ENCODE measurements around the gene TMEM220.
A peak's percentile ranks its signal among the peaks of the same experiment; 100 is the strongest.

Gene TMEM220

DNA sequence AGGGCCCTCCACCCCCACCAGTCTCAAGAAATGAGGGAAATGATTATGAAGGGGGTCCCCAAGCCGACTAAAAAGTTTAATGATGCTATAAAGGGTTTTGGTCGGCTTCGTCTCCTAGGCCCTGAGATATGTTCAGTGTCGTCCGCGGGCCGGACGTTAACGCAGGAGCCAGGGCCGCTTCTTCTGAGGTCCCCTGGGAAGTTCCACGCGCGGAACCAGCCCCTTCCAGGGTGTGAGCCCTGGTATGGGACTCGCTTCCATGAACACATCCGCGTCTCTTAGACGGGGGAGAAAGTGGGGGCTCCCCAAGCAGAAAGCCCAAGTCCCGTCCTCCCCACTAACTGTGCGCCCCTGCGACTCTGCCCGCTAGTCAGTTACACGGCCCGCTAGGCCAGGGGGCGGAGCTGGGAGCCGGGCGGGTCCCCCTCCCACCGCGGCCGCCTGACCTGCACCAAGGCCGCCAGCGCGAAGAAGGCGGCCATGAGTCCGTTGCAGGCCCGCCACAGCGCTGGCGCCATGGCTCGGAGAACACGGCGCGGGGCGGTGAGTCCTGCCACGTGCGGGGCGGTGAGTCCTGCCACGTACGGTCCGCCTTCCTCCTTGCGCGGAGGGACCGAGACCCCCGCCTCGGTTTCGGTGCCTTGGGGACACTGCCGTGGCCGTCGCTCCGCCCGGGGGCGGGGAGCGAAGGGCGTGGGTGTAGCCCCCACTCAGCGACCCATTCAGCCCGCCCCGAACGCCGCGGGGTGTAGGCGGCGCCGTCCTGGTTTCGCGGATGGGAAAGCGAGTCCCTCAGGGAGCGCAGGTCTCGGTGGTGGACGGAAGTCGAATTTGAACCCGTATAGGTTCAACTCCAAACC, at the start of gene TMEM220:
Gene TMEM220 (minus strand): TSS at position 690 of the 860 bp plus-strand sequence. CDS start 172 bp downstream, at position 518.
- TF ChIP-seq GATA1 (IDR thresholded peaks at IDR 0.05; ENCODE audit: low read depth, low read length) (no peak), POLR2A (IDR thresholded peaks at IDR 0.05; ENCODE audit: low read length) (peak; percentile 45)
- DNase-seq, result peak; percentile 76

DNA sequence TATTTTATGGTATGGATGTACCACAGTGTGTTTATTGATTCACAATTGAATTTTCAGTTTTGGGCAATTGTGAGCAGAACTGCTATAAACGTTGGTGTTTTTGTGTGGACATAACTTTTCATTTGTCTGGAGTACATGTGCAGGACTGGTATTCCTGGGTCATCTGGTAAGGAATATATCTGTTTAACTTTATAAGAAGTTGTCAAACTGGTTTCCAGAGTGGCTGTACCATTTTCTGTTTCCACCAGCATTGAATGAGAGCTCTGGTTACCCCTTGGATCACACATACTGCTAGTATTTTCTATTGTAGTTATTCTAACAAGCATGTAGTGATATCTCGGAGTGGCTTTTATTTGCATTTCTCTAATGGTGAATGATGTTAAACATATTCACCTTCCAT, 49.8 kb upstream of the TMEM220 start:
- TF ChIP-seq GATA1 (IDR thresholded peaks at IDR 0.05; ENCODE audit: low read depth, low read length), result no peak
- TF ChIP-seq POLR2A (IDR thresholded peaks at IDR 0.05; ENCODE audit: low read length), result no peak
- no peak for DNase-seq

DNA sequence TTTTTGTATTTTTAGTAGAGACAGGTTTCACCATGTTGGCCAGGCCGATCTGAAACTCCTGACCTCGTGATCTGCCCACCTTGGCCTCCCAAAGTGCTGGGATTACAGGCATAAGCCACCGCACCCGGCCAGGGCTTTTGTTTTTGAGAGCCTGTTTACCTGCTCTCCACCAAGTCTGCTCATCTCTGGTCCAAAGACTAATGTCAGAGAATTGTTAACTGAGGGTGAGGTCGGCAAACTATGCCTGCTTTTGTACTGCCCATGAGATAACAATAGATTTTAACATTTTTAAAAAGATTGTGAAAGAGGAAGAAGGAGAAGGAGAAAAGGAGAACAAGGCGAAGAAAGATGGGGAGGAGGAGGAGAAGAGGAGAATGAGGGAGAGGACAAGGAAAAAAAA, 48.1 kb upstream of the TMEM220 start:
- TF ChIP-seq GATA1 (IDR thresholded peaks at IDR 0.05; ENCODE audit: low read depth, low read length) (no peak), POLR2A (IDR thresholded peaks at IDR 0.05; ENCODE audit: low read length) (no peak)
- no peak for DNase-seq

DNA sequence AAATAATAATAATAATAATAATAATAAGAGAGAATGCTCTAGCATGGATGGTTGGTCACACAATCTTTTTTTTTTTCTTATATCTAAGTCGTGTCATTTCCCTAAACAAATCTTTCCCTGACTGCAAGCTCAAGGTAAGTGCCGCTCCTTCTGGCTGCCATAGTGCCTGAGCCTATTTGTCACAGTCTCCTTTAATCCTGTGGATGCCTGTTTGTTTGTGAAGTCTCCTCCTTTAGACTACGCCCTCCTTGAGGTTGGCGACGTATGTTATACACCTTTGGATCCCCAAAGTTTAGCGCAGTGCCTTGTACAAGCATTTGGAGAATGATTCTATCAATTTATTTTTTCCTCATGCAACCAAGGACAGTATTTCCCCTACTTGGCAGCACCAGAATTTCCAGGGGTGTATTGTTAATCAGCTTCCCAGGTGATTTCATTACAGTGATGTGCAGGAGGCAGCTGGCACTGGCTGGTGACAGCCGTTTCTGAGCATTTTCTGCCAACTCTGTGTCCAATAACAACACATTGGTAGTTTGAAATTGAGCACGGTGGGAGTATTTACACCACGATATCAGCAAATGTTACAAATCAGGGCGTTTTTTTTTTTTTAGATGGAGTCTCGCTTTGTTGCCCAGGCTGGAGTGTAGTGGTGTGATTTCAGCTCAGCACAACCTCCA, 47.4 kb upstream of the TMEM220 start:
- TF ChIP-seq GATA1 (IDR thresholded peaks at IDR 0.05; ENCODE audit: low read depth, low read length) (no peak), POLR2A (IDR thresholded peaks at IDR 0.05; ENCODE audit: low read length) (no peak)
- no peak for DNase-seq

DNA sequence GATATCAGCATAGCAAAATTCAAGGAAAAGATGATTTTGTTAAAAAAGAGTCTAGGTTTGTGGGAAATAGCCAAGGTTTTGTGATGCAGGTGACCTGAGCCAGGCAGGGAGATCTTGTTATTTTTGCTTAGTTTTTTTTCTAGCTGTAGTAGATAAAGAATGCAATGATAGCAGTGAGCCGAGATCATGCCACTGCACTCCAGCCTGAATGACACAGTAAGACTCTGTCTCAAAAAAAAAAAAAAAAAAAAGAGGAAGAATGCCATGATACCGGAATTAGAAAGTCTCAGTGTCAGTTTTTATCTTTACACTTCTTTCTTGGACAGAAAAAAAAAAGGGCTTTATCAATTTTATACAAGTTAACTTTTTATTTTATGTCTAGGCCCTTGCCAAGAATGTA, 46.6 kb upstream of the TMEM220 start:
- TF ChIP-seq GATA1 (IDR thresholded peaks at IDR 0.05; ENCODE audit: low read depth, low read length), result no peak
- TF ChIP-seq POLR2A (IDR thresholded peaks at IDR 0.05; ENCODE audit: low read length), result no peak
- DNase-seq, result no peak

DNA sequence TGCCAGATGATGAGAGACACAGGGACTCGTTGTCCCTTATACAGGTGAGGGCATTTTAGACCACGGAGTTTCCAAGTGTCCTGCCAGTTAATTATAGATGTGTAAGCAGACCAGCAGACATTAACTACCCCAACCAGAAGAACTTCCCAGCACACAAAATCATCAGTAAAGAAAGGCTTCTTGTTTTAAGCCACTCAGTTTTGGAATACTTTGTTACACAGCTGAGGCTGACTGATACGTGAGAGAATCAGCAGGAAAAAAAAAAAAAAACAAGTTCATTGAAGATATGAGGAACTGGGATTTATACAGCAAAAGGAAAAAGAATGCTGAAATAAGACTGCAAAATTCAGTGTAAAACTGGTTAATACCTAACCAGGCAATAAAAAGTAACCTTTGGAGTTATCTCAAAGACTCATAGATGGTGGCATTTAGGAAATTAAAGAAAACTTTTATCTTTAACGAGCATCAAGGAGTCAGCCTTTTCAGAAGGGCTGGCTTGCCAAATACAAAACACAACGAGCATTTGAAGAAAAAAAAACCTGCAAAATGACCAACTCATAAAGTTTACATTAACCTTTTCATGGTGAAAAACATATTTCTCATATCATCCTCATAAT, 46.0 kb upstream of the TMEM220 start:
- TF ChIP-seq POLR2A (IDR thresholded peaks at IDR 0.05; ENCODE audit: low read length) (no peak), GATA1 (IDR thresholded peaks at IDR 0.05; ENCODE audit: low read depth, low read length) (no peak)
- DNase-seq, result no peak

DNA sequence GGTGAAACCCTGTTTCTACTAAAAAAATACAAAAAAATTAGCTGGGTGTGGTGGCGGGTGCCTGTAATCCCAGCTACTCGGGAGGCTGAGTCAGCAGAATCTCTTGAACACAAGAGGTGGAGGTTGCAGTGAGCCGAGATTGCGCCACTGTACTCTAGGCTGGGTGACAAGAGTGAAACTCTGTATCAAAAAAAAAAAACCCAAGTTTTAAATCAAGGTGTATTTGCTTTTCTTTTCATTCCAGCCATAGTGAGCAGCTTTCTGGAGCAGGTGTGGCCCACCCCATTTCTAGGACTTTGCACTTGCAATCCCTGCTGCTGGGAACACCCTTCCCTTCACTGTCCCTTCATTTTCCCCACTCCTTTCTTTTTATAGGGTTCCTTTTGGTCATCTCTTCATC, 45.2 kb upstream of the TMEM220 start:
- no peak for DNase-seq
- TF ChIP-seq GATA1 (IDR thresholded peaks at IDR 0.05; ENCODE audit: low read depth, low read length) (no peak), POLR2A (IDR thresholded peaks at IDR 0.05; ENCODE audit: low read length) (no peak)

DNA sequence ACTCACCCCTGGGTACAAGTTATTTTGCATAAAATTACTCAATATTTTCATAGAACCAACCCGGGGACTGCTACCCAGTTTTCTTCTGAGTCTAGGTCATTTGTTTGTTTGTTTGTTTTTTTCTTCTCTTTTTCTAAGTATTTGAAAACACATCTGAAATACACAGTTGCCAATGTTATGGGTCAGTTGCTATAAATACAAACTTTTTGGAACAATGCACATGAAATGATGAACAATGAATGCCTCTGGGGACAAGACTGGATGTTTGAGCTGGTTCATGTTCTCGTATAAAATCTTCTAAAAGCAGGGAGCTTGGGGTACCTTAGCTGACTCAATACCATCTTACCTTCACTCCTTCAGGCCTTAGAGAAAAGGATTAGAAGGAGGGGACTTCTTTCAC, 43.6 kb upstream of the TMEM220 start:
- TF ChIP-seq POLR2A (IDR thresholded peaks at IDR 0.05; ENCODE audit: low read length) (no peak), GATA1 (IDR thresholded peaks at IDR 0.05; ENCODE audit: low read depth, low read length) (no peak)
- DNase-seq, result no peak

DNA sequence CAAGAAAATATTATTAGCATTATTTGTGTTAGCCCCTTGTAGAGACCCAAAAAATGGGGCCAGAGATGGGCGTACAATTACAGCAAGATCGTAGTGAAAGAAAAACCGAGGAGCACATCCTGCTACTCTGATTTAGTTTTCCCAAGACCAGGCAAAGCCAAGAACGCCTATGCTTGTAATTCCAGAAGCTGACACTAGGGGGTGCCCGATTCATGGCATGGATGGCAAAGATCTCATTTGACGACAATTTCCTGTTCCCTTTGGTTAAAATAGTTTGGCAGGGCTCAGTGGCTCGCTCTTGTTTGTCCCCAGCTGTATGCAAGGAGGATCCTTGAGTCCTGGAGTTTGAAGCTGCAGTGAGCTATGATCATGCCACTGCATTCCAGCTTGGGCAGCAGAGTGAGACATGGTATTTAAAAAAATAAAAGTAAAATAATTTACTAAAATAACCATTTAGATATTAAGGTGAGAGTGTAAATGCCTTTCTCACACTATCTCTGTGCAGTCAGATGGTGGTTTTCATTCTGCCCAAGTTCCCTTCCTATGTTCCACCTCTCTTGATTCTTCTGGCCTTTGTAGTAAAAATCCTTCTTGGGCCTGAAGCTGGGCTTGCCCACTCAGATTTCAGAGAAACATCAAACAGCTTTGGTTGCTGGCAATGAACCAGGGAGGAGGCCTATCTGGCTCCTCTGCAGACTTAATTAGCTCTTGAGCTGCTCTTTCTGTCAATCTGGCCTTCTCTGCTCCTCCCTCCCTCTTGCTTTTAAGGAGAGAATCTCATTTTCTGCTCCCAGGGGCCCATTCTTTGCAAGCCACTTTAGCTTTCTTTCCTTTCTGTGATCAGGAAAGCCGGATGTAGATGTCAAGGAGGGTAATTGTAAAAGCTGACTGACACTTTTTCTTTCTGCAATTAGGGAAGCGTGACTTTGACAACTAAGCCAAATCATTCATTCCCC, 42.9 kb upstream of the TMEM220 start:
- TF ChIP-seq GATA1 (IDR thresholded peaks at IDR 0.05; ENCODE audit: low read depth, low read length) (no peak), POLR2A (IDR thresholded peaks at IDR 0.05; ENCODE audit: low read length) (no peak)
- DNase-seq, result peak; percentile 54 to 71

DNA sequence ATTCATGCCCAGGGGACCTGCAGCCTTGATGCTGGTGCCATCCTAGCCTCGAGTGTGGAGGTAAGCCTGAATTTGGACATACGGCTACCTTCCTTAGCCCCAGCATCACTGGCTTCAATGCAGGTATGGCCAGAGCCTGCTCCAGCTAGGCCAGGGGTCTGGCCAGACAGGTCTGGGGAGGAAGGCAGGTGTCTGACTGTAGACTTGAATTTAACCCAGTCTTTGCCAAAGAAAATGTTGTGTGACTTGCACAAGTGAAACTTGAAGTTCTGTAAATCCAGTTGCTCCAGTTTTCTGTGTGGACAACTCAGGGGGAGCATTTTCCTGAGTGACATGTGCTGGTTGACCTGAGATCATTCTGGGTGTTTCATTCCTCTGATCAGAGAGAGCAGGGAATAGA, 41.3 kb upstream of the TMEM220 start:
- DNase-seq, result no peak
- TF ChIP-seq POLR2A (IDR thresholded peaks at IDR 0.05; ENCODE audit: low read length), result no peak
- TF ChIP-seq GATA1 (IDR thresholded peaks at IDR 0.05; ENCODE audit: low read depth, low read length), result no peak

DNA sequence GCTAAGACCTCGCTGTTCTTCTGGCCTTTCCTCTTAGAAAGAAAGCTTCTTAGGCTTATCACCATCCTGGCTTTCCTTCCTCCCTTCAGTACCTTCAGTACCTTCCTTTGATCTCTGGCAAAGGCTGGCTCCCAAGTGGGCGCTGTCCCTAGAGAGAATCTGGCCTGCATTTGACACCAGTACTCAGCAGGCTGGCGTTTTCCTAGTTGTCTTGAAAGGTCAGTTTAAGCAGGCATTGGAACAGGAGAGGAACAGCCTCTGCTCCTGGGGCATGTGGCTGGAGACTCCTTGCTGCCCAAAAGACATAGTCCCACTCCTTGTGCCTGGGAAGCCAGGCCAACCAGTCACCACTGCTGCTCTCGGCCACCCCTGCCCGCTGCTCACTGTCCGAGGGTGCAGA, 40.0 kb upstream of the TMEM220 start:
- TF ChIP-seq POLR2A (IDR thresholded peaks at IDR 0.05; ENCODE audit: low read length) (no peak), GATA1 (IDR thresholded peaks at IDR 0.05; ENCODE audit: low read depth, low read length) (no peak)

DNA sequence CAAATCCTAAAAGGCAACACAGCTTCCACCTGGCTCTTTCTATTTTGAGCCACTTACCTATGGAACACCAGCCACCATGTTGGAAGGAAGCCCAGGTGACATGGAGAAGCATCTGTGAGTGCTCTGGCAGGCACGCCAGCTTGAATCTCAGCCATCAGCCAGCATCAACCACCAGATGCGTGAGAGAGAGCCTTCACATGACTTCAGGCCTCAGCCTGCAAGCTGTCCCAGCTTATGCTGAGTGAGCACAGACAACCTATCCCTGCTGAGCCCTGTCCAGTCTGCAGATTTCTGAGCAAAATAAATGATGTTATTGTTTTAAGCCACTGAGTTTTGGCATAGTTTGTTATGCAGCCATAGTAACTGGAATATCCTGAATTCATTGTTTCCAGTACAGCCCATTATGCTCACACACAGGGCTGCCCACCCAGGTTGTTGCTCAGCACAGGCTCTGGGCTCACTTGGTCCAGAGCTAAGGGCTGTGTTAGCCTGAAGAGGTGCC, 39.0 kb upstream of the TMEM220 start:
- no peak for DNase-seq

More for the DNA sequence above, 40.0 kb upstream of the TMEM220 start:
- DNase-seq, result no peak

DNA sequence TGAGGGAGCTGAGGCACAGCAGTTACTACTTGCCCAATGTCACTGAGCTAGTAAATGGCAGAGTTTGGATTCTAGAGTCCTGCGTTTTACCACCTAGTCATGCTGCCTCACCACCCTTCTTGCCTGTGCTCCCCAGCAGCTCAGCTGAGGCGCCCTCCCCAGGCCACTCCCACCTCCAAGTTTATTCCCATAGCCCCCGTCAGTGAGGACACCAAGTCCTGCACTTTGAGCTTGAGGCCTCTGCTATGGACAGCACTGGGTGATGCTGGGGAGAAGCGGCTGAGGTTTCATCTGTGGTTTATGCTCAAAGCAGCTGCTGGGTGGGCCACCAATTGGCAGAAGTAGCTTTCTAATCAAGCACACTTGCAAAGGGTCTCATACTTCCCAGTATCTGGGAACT, 37.4 kb upstream of the TMEM220 start:
- TF ChIP-seq POLR2A (IDR thresholded peaks at IDR 0.05; ENCODE audit: low read length) (no peak), GATA1 (IDR thresholded peaks at IDR 0.05; ENCODE audit: low read depth, low read length) (no peak)
- DNase-seq, result no peak

More for the DNA sequence above, 39.0 kb upstream of the TMEM220 start:
- TF ChIP-seq POLR2A (IDR thresholded peaks at IDR 0.05; ENCODE audit: low read length) (no peak), GATA1 (IDR thresholded peaks at IDR 0.05; ENCODE audit: low read depth, low read length) (no peak)

Measured in erythroblast (primary cell).